GM18502 (cell line): ENCODE measurements around the gene LGMN.
A peak's percentile ranks its signal among the peaks of the same experiment; 100 is the strongest.
"Not testable (repeated sequence)": the region's sequence is repeated elsewhere in the genome, so short reads cannot be mapped to it uniquely, and the experiment has no call there.

Source experiments
- ATAC-seq: cut with Tn5 transposase; IDR thresholded peaks from one replicate; pipeline ENCODE4 v1.9.1; 2021; ENCODE audit warnings: mild to moderate bottlenecking; ENCODE audit not compliant: unreplicated experiment, poor library complexity

LGMN gene

DNA sequence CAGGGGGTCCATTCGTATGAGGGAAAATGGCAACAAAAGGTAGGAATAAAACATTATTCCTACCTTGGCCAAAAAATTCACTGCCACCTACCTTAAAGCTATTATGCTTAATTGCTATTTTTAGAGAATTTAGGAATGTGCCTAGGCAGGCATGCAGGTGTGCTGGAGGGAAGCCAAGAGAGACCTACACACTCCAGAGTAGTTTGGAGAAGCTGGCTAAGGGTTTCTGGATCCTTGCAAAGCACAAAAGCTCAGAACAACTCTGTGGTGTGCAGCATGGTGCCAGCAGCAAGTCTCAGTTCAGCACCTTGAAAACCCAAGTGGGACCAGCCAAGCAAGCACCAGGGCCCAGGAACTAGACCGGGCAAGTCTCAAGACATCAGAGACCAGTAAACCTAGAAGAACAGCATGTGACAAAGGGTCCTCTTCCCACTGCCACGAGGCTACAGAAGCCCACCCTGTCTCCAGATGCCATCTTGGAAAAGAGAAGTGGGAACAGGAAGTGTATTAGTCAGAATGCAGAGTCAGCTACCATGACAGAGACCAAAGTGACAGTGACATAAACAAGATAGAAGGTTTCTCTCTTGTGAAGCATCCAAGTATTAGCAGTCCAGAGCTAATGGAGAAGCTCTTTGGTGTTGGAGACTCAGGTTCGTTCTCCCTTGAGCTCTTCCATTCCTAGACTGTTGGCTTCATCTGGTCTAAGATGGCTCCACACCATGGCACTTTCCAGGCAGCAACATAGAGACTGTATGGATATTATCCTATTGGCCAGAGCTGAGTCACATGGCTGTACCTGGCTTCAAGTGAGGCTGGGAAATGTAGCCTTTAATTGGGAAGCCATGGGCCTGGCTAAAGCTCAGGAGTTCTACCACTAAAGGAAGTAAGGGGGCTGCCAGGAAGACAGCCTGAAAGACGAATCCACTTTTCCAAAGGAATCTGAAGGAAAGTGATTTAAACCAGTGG, 15.5 kb upstream of the LGMN start:
- peak; percentile 38 for ATAC-seq

DNA sequence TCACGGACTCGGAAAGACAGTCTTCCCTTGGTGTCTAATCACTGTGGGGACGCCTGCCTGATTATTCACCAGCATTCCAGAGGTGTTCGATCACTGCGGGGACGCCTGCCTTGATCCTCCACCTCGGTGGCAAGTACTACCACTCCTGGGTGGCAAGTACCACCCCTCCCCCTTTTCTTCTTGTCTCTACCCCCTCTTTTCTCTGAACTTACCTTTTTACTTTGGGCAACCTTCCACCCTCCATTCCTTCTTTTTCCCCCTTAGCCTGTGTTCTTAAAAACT, 12.0 kb upstream of the LGMN start:
- no peak for ATAC-seq

DNA sequence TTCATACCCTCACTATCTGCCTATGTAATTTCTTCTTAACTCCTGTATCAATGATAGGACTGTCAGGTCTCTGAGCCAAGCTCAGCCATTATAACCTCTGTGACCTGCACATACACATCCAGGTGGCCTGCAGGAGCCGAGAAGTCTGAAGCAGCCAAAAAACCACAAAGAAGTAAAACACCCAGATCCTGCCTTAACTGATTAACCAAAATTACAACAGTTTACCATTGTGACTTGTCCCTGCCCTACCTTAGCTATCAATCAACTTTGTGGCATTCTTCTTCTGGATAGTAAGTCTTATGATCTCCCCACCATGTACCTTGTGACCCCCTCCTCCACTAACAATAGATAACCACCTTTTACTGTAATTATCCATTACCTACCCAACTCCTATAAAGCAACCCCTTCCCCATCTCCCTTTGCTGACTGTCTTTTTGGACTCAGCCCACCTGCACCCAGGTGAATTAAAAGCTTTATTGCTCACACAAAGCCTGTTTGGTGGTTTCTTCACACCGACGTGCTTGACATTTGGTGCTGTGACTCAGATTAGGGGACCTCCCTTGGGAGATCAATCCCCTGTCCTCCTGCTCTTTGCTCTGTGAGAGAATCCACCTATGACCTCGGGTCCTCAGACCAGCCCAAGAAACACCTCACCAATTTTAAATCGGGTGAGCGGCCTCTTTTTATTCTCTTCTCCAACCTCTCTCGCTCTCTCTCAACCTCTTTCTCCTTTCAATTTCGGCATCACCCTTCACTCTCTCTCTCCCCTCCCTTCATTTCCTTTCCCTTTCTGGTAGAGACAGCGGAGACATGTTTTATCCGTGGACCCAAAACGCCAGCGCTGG, 11.5 kb upstream of the LGMN start:
- ATAC-seq = no peak

DNA sequence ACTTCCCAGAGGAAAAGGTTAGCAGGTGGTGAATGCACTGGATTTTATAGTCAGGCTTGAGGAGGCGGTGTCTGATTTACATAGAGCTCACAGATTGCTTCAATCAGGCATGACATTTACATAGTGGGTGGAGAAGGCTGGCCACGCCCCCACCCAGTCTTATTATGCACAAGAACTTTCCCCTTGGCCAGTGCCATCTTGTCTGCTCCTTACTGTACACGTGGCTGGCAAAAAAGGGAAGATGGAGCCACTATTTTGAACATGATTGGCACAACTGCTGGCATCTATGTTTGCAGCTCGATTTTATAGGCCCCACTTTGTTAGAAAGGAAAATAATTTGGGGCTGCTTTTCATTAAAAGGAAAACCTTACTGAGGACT, 10.9 kb upstream of the LGMN start:
- ATAC-seq = no peak

DNA sequence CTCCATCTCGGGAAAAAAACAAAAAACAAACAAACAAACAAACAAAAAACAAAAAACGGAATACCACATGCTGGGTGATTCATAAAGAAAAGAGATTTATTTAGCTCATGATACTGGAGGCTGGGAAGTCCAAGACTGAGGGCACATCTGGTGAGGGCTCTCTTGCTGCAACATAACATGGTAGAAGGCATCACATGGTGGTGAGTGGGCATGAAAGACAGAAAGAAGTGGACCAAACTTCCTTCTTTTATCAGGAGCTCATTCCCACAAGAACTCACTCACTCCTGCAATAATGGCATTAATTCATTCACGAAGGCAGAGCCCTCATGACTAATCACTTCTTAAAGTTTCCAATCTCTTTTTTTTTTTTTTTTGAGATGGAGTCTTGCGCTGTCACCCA, 8.0 kb upstream of the LGMN start:
- no peak for ATAC-seq

DNA sequence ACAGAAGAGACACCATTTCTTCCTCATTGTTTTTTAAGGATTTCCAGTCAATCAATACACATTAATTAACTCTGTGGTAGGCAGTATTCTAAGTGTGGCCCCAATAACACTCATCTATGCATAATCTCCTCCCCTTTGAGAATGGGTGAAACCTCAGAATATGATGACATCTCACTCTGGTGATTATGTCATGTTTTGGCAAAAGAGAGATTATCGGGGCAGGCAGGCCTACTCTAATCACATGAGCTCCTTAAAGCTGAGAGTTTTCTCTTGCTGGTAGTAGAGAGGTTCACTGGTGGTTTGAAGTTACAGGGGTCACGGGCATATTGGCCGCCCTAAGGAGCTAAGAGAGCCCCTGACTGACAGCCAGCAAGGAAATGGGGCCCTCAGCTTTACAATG, 7.1 kb upstream of the LGMN start:
- ATAC-seq = no peak

DNA sequence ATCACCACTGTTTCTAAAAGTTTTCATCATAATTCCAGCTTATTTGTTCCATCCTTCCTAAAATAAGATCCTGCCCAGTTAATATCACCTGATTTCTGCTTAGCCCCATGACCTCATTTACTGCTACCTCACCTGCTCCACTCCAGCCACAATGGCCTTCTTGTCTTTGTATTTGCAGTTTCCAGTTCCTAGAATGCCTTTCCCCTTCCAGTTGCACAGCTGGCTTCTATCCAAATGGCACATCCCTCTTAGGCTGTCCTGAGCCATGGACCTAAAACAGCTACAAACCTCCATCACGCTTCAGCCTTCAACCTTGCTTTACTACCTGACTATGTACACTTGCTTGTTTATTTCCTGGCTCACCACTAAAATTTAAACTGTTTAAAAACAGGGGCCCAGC, 6.5 kb upstream of the LGMN start:
- no peak for ATAC-seq

DNA sequence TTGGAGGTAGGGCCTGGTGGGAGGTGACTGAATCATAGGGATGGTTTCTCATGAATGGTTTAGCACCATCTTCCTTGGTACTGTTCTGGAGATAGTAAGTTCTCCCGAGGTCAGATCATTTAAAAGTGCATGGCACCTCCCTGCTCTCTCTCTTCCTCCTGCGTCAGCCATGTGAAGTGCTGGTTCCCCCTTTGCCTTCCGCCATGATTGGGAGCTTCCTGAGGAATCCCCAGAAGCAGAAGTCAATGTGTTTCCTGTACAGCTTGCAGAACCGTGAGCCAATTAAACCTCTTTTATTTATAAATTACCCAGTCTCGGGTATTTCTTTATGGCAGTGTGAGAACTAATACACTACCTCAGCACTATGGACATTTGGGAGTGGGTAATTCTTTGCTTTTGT, 4.8 kb upstream of the LGMN start:
- ATAC-seq = no peak

DNA sequence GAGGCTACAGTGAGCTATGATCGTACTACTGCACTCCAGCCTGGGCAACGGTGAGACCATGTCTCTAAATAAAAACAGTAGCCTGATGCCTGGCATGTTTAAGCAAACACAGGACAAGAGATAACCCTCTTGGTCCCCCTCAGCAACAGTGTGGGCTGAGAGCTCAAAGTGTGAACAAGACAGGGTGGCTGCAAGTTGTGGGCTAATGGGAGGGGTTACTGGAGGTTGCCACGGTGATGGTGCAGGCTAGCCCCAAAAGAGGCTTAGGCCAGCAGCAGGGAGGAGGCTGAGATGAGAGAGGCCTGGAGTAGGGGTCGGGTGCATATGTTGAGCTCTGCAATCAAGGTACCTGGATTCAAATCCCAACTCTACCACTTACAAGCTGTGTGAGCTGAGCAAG, 3.4 kb upstream of the LGMN start:
- ATAC-seq = no peak

DNA sequence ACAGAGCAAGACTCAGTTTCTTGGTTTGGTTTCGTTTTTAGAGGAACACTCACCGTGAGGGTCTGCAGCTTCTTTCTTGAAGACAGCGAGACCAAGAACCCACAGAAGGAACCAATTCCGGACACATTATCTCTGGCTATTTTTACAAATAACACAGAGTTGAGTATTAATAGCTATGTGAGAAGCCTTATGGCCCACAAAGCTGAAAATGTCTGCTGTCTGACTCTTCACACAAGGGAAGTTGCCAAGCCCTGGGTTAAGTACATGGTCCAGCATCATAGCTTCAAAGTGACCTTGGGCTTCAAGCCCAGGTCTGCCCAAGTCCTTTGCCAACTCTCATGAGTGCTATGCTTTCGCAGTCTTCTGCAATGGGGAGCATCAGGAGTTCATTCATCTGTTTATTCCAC, 2.6 kb upstream of the LGMN start:
- peak; percentile 41 for ATAC-seq

DNA sequence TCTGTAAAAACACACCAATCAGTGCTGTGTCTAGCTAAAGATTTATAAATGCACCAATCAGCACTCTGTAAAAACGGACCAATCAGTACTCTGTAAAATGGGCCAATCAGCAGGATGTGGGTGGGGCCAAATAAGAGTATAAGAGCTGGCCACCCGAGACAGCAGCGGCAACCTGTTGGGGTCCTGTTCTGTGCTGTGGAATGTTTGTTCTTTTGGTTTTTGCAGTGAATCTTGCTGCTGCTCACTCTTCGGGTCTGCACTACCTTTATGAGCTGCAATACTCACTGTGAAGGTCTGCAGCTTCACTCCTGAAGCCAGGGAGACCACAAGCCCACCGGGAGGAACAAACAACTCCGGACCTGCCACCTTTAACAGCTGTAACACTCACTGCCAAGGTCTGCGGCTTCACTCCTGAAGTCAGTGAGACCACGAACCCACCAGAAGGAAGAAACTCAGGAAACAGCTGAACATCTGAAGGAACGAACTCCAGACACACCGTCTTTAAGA, 1.8 kb upstream of the LGMN start:
- not testable (repeated sequence) for ATAC-seq

DNA sequence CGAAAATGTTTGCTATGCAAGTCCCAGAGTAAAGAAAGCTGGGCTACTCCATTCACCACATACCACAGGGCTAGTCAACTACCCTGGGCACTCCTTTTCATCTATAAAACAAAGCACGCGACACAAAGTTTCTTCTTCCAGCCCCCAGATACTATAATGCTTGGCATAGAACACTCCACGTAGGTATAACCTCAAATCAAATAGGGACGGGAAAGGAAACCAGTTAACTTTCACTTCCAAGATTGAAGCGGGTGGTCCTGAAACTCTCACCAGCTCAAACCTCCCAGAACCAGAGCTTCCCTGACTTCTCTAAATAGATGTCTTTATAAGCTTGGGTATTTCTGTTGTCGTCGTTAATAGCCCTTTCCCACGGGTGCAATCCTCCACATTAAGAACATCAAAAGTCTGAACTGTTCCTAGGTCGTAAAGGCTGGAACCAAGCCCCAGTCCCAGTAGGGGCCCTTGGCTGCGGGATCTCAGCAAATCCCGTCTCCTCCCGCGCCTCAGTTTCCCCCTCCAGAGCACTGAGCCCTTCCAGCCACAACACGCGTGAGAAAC, 647 bp downstream of the LGMN start:
- ATAC-seq = no peak

DNA sequence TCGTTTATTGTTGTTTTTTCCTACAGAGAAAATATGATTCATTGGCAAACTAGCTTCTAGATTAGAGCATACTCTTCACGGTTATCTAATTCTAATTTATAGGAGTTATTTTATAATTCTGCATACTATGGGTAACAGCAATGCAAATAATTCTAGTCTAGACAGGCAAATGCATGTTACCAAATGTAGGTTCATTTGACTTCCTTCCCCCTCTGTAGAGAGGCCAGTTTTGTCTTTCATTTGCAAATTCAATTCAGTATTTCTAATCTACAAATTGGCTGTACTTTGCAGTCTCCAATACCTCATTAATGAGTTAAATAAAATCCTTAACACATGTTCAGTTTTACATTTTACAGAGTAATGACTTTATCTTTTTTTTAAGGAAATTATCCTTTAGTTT, 4.2 kb downstream of the LGMN start:
- no peak for ATAC-seq

DNA sequence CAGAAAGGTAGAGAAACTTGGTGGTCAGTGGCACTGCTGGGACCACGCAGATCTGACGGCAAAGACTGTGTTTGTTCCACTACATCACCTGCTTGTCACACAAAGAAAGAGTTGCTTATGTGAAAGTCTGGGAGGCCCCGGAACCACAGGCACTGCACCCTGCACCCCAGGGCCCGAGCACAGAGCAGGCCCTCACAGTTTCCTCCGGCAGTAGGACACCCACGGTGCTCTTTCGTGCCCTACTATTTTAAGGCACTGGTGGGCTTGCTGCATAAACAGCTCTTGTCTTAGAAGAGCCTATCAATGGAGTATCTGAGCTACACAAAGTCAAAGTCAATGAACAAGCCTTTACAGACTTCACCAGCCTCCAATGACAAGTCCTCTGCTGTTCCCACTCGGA, 8.0 kb downstream of the LGMN start:
- no peak for ATAC-seq

DNA sequence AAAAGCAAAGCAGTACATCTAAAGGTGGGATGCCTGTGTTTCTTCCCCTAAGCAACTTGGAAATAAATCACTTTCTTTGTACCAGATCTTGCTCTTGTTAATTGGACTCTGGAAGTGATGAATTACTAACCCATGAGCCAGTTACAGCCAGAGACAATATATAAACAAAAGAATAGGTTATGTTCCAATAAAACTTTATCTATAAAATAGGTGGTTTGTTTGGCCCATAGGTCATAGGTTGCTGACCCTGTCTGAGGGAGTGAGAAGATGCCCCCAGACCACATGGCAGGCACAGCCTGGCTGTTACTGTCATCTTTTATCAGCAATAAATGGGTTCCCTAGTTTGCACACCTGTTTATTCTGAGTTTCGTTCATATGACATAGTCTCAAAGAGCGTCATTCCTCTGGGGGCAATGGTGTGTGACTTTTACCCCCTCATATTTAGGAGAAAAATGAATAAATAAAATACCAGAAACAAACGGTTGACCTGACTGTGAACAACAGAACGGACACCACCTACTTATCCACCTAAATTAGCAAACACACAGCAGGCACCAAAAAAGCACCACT, 10.7 kb downstream of the LGMN start:
- no peak for ATAC-seq

DNA sequence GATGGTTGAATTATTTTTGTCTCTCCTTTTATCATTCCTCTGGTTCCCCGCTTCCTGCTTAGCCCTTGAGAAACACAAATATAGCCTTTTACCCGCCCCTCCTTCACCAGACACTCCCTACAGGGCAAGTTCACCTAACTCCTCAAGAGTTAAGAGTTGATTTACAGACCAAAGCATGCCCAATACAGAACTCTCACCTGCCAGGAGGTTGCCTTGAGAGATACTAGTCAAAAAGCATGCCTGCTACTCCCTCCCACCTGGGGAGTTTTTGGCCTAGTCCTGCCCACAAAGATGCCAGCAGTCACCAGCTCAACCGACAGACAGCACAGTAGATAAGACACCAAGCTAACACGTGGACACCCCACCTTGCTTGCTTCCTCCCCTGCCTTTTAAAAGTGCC, 11.2 kb downstream of the LGMN start:
- ATAC-seq = no peak

DNA sequence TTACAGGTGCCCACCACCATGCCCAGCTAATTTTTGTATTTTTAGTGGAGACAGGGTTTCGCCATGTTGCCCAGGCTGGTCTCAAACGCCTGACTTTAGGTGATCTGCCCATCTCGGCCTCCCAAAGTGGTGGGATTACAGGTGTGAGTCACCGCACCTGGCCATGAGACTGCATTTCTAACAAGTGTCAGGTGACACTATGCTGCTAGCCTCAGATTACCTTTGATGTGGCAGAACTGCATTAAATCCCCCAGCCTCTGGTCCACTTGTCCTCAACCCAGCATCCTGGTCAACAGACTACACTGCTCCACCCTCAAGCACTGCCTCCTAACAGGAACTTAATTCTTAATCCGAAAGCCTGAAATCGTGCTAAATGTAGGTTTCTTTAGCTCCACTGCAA, 13.1 kb downstream of the LGMN start:
- no peak for ATAC-seq

DNA sequence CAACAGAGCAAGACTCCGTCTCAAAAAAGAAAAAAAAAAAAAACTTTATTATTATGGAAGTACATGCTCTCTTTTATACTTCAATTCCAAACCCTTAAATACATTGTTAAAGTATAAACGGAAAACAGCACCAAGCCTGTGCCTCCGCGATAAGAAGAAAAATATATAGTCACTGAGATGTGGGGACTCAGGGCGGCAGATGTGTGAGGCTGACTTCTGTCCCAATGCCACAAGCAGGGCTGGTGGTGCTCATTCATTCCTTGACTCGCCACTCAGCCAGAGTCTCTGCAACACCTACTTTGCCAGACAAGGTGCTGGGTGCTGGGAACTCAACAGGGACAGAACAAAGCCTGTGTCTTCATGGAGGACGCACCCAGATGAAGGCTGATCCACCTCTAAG, 13.8 kb downstream of the LGMN start:
- ATAC-seq = no peak

DNA sequence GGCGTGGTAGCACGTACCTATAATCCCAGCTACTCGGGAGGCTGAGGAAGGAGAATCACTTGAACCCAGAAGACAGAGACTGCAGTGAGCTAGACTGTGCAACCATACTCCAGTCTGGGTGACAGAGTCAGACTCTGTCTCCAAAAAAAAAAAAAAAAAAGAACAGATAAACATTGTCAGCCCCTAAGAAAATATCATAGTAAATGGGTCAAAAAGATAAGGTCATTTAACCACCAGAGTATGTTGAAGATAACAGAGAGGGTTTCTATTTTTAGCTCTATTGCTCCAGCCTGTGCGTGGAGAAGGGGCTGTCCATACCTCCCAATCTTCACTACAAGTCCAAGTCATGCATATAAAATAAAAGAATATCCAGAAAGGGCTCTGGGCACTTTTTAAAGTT, 15.4 kb downstream of the LGMN start:
- ATAC-seq = no peak

DNA sequence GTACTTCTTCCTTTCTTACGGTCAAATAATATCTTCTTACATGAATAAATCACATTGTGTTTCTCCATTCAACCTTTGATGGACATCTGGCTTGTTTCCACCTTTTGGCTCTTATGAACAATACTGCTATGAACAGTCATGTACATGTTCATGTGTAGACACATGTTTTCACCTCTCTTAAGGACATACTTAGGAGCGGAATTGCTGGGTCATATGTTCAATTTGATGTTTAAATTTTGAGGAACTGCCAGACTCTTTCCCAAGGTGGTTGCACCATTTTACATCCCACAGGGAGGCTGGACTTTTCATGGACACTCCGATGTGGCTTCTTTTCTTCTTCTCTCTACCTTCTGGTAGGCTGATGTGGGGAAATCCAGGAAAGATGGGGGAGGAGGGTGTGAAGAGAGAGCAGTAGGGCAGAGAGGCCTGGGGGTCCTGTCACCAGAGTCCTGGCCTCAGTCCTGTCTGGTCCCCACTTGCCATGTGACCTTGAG, 16.8 kb downstream of the LGMN start:
- ATAC-seq = no peak
